Endothelial cell of umbilical vein (primary cell): ENCODE measurements around the gene GOLGA1. TPM values are rescaled to one million over a fixed set of nuclear protein-coding genes. Genes with fewer than 3 reads are reported as not detected.

Experiments used
- BruUV-seq: library from RNA; stranded (reverse); fragments of 400-500 nt; replicated peaks from 2 replicates; lab custom pipeline; 2021; lab: Mats Ljungman, UMichigan
- CTCF ChIA-PET: fragments of 300-600, 350-600 bp; sonication (Branson Sonifier 250); formaldehyde crosslinking; loops from one replicate; lab custom pipeline; 2021; ENCODE audit warnings: antibody characterized with exemption, inconsistent platforms; lab: Charles Lee
- POLR2A ChIA-PET: fragments of 300-600, 350-600 bp; sonication (Branson Sonifier 250); formaldehyde crosslinking; loops from one replicate; lab custom pipeline; 2021; ENCODE audit warnings: antibody characterized with exemption, inconsistent platforms; lab: Charles Lee
- DNase-seq: peaks from one replicate; pipeline ENCODE4 v3.0.0-alpha.2; 2011; ENCODE audit warnings: low read depth, low spot score
- FAIRE-seq: peaks from 2 replicates; lab custom pipeline; 2011; peaks lifted over from hg19 to GRCh38; lab: Jason Lieb, UNC
- H2AFZ ChIP-seq: 2 replicates; pipeline ENCODE4 v1.6.0; 2012; ENCODE audit warnings: low read depth, low read length, control low read depth, inconsistent platforms
- H3K27ac ChIP-seq: 2 replicates; pipeline ENCODE4 v1.5.1; 2011; ENCODE audit warnings: low read depth, mild to moderate bottlenecking, control low read depth, low read length, moderate library complexity; ENCODE audit not compliant: insufficient read depth
- H3K27me3 ChIP-seq, 2 experiments: 2 replicates each; pipeline versions ENCODE4 v1.6.0 to v1.6.1; 2011; ENCODE audit warnings: low read length in 2 of 2, mixed read lengths in 1 of 2; ENCODE audit not compliant: control insufficient read depth in 2 of 2, insufficient read depth in 2 of 2
- H3K36me3 ChIP-seq, 2 experiments: 2 replicates in 1 of 2; 3 replicates in 1 of 2; pipeline ENCODE4 v1.5.1; 2011; ENCODE audit warnings: low read length in 2 of 2, mild to moderate bottlenecking in 1 of 2, moderate library complexity in 1 of 2; ENCODE audit not compliant: control insufficient read depth in 2 of 2, insufficient read depth in 2 of 2; ENCODE audit errors: extremely low read depth in 1 of 2
- H3K4me1 ChIP-seq: 3 replicates; pipeline ENCODE4 v1.5.1; 2011; ENCODE audit warnings: mild to moderate bottlenecking, low read length; ENCODE audit not compliant: control insufficient read depth, insufficient read depth; ENCODE audit errors: extremely low read depth
- H3K4me2 ChIP-seq: 2 replicates; pipeline ENCODE4 v1.6.1; 2011; ENCODE audit warnings: low read length, control low read depth, mixed read lengths; ENCODE audit not compliant: insufficient read depth
- H3K4me3 ChIP-seq, 3 experiments: fragments of 200-600 bp in 1 of 3; sonication (generic), shearing (Covaris generic) in 1 of 3; replicated peaks in 1 of 3; 2 replicates each; pipeline ENCODE4 v1.5.1; 2011 to 2016; ENCODE audit warnings: control low read depth in 3 of 3, low read length in 3 of 3, mild to moderate bottlenecking in 2 of 3, inconsistent platforms in 1 of 3, low read depth in 1 of 3, moderate library complexity in 1 of 3; ENCODE audit not compliant: insufficient read depth in 1 of 3
- H3K79me2 ChIP-seq: 2 replicates; pipeline ENCODE4 v1.6.0; 2012; ENCODE audit warnings: low read length, inconsistent platforms; ENCODE audit not compliant: control insufficient read depth, insufficient read depth
- H3K9ac ChIP-seq: replicated peaks from 2 replicates; pipeline ENCODE3; 2011; ENCODE audit warnings: low read length, control low read depth; ENCODE audit not compliant: insufficient read depth; ENCODE audit errors: extremely low read depth
- H3K9me1 ChIP-seq: replicated peaks from 3 replicates; pipeline ENCODE4 v1.6.0; 2011; ENCODE audit warnings: mild to moderate bottlenecking, low read length; ENCODE audit not compliant: control insufficient read depth, insufficient read depth; ENCODE audit errors: extremely low read depth
- H3K9me3 ChIP-seq: replicated peaks from 2 replicates; pipeline ENCODE4 v1.5.1; 2012; ENCODE audit warnings: low read length, inconsistent platforms; ENCODE audit not compliant: control insufficient read depth, insufficient read depth
- H4K20me1 ChIP-seq: replicated peaks from 2 replicates; pipeline ENCODE3; 2011; ENCODE audit warnings: mild to moderate bottlenecking, low read length; ENCODE audit not compliant: control insufficient read depth, insufficient read depth; ENCODE audit errors: extremely low read depth
- CTCF ChIP-seq, 2 donors: IDR thresholded peaks; 1 replicate in 1 of 2; 2 replicates in 1 of 2; pipeline ENCODE4 v1.5.1; 2011; ENCODE audit warnings: low read length in 2 of 2, mild to moderate bottlenecking in 2 of 2, moderate library complexity in 2 of 2, control low read depth in 1 of 2, inconsistent platforms in 1 of 2, low read depth in 1 of 2; ENCODE audit not compliant: insufficient read depth in 1 of 2; ENCODE audit errors: extremely low read depth in 1 of 2
- EZH2 ChIP-seq: IDR thresholded peaks from 2 replicates; pipeline ENCODE4 v1.6.1; 2012; ENCODE audit warnings: borderline replicate concordance, low read depth, mild to moderate bottlenecking, moderate library complexity, low read length, inconsistent platforms; ENCODE audit not compliant: severe bottlenecking
- FOS ChIP-seq: IDR thresholded peaks from 2 replicates; pipeline ENCODE4 v1.6.1; 2011; ENCODE audit warnings: mild to moderate bottlenecking, low read length, moderate library complexity, borderline replicate concordance; ENCODE audit not compliant: insufficient read depth
- GATA2 ChIP-seq: IDR thresholded peaks from 2 replicates; pipeline ENCODE4 v1.7.0; 2011; ENCODE audit warnings: low read depth, mild to moderate bottlenecking, moderate library complexity, mixed read lengths, low read length; ENCODE audit not compliant: insufficient read length, insufficient read depth
- JUN ChIP-seq: IDR thresholded peaks from 2 replicates; pipeline ENCODE4 v1.6.1; 2011; ENCODE audit warnings: borderline replicate concordance, low read depth; ENCODE audit not compliant: insufficient read length, insufficient read depth
- MYC ChIP-seq: IDR thresholded peaks from one replicate; pipeline ENCODE4 v1.6.1; 2011; ENCODE audit warnings: mild to moderate bottlenecking, low read depth, low read length
- POLR2A ChIP-seq: IDR thresholded peaks from 2 replicates; pipeline ENCODE4 v1.6.1; 2012; ENCODE audit warnings: low read depth, mild to moderate bottlenecking, control low read depth, low read length
- POLR2AphosphoS5 ChIP-seq: IDR thresholded peaks from 2 replicates; pipeline ENCODE4 v1.6.1; 2012; ENCODE audit warnings: low read depth, mild to moderate bottlenecking, control low read depth, low read length, moderate library complexity; ENCODE audit not compliant: insufficient read depth
- dilution Hi-C: fragments of 300-500 bp; cut with MboI; formaldehyde crosslinking; loops from one replicate; pipeline ENCODE4 v1.15.0; 2019; ENCODE audit warnings: low sequenced_read_pairs; ENCODE audit not compliant: extremely low pct_ligation_motif_present
- intact Hi-C: fragments of 100-400 bp; cut with micrococcal nuclease; formaldehyde crosslinking; loops from one replicate; pipeline ENCODE4 v1.10.0; 2022
- polyA plus RNA-seq, 4 experiments: library from polyadenylated mRNA; depleted of rRNA in 3 of 4; stranded (reverse) in 3 of 4; unstranded in 1 of 4; fragments of >200 nt; gene quantifications; 2 replicates each; pipeline versions ENCODE4 v1.2.1 to v1.2.3, GENCODE V29; 2011 to 2012; ENCODE audit warnings: missing spikeins in 1 of 4
- total RNA-seq: library from RNA; stranded (reverse); gene quantifications from 2 replicates; pipeline ENCODE4 v1.2.3, GENCODE V29; 2021
- TF ChIP-seq, protein P1 (sequence below): IDR thresholded peaks from 2 replicates; pipeline ENCODE4 v1.6.1; 2011; ENCODE audit not compliant: insufficient read depth, insufficient read length

GOLGA1 gene
- total and polyA plus RNA-seq, 2 donors (not counting 3 experiments of a cell fraction or from before 2014, with no cell fraction given), result 13.1 to 19.9 TPM

DNA sequence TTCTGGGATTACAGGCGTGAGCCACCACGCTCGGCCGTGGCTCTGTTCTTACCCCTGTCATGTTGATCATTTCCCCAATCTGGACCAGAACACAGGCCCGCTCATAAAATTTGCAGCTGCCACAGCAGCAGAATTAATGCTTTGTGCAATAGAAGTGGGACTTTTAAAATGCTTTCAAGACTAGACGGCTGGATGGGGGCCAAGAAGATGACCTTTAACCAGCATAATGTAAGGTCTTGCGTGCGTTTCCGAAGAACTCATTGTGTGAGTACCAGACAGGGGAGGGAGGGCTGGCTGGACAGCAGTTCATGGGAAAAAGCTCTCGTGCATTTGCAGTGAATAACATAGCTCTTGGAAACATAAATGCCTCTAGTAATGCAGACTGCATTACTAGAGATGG is 91.1 kb downstream of the GOLGA1 start:
- H3K79me2 ChIP-seq, result no peaks in the 10 kb centered on the region
- no TSS peak for BruUV-seq
- no peak overlapping the region for H3K4me2 ChIP-seq
- H3K27me3 ChIP-seq, result peaks cover 0 to 2% of the 10 kb centered on the region in 2 experiments
- no peak overlapping the region for H2AFZ ChIP-seq
- dilution Hi-C loops (no loop called here), intact Hi-C loops (no loop called here)
- ChIA-PET POLR2A (no interaction called here), CTCF (interaction anchor here (1.5 to 15.1 kb wide), 4 partner anchors 10 to 75 kb away, joined by 4 to 967 read pairs (median 74); partner anchors contain the start of genes NR6A1 and OLFML2A)
- TF ChIP-seq MYC (no peak), CTCF (IDR thresholded peaks at IDR 0.05; ENCODE audit: extremely low read depth in 1 of 2, insufficient read depth in 1 of 2, low read depth in 1 of 2, low read length in 2 of 2) (no peak), JUN (no peak), GATA2 (no peak), POLR2AphosphoS5 (no peak), FOS (no peak), POLR2A (no peak), EZH2 (no peak)
- TF ChIP-seq, protein P1, sequence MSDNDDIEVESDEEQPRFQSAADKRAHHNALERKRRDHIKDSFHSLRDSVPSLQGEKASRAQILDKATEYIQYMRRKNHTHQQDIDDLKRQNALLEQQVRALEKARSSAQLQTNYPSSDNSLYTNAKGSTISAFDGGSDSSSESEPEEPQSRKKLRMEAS, result no peak
- H3K27ac ChIP-seq, result no peak overlapping the region
- DNase-seq, result peak; percentile 93
- no peaks in the 10 kb centered on the region for H3K9me3 ChIP-seq
- H3K4me1 ChIP-seq, result peaks cover 3% of the 10 kb centered on the region
- H3K36me3 ChIP-seq, result no peaks in the 10 kb centered on the region
- peak; percentile 70 for FAIRE-seq
- H3K9ac ChIP-seq, result no peak overlapping the region
- no peaks in the 10 kb centered on the region for H4K20me1 ChIP-seq
- no peak overlapping the region for H3K4me3 ChIP-seq
- H3K9me1 ChIP-seq, result no peaks in the 10 kb centered on the region
